Measurements from ENCODE around the gene NAV2. TPM values are rescaled to one million over a fixed set of nuclear protein-coding genes. Genes with fewer than 3 reads are reported as not detected.
A peak's percentile ranks its signal among the peaks of the same experiment; 100 is the strongest.

The NAV2 gene
- total and polyA plus RNA-seq, 2 experiments from 2014 or later = 26.0 to 45.0 TPM

DNA sequence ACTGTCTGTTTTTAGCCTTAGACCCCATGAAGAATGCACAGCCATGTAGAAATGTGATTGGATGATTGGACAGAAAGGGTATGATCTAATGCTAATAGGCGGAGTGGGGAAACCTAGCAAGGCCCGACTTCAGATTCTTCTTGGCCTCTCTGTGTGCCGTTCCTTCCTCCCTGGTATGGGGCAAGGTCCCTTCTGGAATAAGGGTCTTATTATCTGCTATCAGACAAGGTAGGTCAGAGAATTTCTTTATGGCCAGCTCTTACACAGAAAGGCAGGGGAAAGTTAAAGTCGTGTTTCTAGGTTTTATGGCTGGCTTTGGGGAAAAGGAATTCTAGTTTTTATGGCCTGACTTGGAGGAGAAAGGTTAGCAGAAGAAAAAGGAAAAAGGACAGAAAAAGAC, 417.0 kb downstream of the NAV2 start:
- Histone ChIP-seq H3K27me3 (ENCODE audit: insufficient read depth) (peaks cover 48% of the 10 kb centered on the region), H3K36me3 (ENCODE audit: insufficient read depth) (no peaks in the 10 kb centered on the region), H3K4me3 (no peak overlapping the region), H3K27ac (ENCODE audit: low read depth) (no peak overlapping the region), H3K79me2 (replicated peaks; ENCODE audit: insufficient read depth) (no peaks in the 10 kb centered on the region), H3F3A (replicated peaks; ENCODE audit: low read depth) (no peaks in the 10 kb centered on the region), H4K20me1 (replicated peaks; ENCODE audit: insufficient read depth) (no peaks in the 10 kb centered on the region), H3K9me2 (ENCODE audit: insufficient read depth) (no peaks in the 10 kb centered on the region), H2AFZ (no peak overlapping the region), H3K4me2 (no peak overlapping the region), H3K4me1 (ENCODE audit: insufficient read depth) (peaks cover 3% of the 10 kb centered on the region; the same call in 1 of the 2 replicates)
- no peaks in the 10 kb centered on the region; the same call in 1 of the 3 replicates for H3K9me3 Mint-ChIP-seq
- no peaks in the 10 kb centered on the region; the same call in 2 of the 3 replicates for H3K36me3 Mint-ChIP-seq (ENCODE audit: low read depth)
- DNase-seq (ENCODE audit: low spot score) (no peak), ATAC-seq (no peak)
- H3K4me1 Mint-ChIP-seq = peaks cover 7% of the 10 kb centered on the region; the same call in 2 of the 3 replicates
- TF ChIP-seq, protein P1, sequence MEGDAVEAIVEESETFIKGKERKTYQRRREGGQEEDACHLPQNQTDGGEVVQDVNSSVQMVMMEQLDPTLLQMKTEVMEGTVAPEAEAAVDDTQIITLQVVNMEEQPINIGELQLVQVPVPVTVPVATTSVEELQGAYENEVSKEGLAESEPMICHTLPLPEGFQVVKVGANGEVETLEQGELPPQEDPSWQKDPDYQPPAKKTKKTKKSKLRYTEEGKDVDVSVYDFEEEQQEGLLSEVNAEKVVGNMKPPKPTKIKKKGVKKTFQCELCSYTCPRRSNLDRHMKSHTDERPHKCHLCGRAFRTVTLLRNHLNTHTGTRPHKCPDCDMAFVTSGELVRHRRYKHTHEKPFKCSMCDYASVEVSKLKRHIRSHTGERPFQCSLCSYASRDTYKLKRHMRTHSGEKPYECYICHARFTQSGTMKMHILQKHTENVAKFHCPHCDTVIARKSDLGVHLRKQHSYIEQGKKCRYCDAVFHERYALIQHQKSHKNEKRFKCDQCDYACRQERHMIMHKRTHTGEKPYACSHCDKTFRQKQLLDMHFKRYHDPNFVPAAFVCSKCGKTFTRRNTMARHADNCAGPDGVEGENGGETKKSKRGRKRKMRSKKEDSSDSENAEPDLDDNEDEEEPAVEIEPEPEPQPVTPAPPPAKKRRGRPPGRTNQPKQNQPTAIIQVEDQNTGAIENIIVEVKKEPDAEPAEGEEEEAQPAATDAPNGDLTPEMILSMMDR (conservative IDR thresholded peaks at IDR 0.05; ENCODE audit: low read depth in 2 of 2) = no peak
- TF ChIP-seq EZH2 (IDR thresholded peaks at IDR 0.05; ENCODE audit: low read depth, unreplicated experiment) = no peak
- TF ChIP-seq STAT1 (IDR thresholded peaks at IDR 0.05; ENCODE audit: unreplicated experiment) = no peak
- peaks cover 25% of the 10 kb centered on the region for H3K27me3 Mint-ChIP-seq (ENCODE audit: insufficient read depth, low read depth, poor library complexity)
- no peak overlapping the region for H3K27ac Mint-ChIP-seq
- no peak overlapping the region for H3K4me3 Mint-ChIP-seq

DNA sequence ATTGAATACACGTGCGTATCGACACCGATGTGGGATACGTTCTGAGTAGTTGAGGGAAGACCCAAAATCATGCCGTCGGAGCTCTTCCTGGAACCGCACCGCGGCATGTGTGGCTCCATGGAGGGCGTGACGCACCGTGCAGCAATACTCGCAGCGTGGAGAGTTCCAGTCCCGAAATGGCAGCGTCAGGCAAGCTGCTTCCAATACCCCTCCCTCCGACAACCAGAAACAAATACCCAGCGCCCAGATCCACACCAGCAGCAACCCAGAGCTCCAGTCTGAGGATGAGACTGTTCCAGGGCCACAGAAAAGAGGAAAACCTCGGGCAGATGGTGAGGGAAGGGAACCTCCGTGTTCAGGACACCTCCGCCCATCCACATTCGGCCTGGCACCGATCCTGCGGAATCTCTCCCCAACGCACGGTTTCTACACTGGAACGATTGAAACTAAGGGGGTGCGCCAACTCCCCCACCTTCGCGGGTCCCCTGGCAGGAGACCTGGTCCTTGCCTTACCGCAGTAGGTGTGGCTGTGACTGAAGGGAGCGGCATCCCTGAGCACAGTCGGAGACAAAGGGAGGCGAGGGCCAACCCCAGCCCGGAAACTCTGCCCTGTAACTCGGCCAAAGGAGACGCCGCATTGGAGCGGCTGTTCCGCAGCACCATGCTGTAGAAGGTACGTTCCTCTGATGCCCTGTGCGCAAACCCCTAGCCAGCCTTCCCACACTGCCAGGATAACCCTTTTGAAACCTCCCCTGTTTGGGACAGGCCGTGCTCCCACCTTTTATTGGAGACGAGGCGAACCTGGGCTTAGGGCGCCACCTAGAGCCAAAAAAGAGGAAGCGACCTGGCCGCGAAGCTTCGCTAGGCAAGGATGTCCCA, 419.4 kb downstream of the NAV2 start:
- H3K79me2 ChIP-seq (replicated peaks; ENCODE audit: insufficient read depth) = no peaks in the 10 kb centered on the region
- no peaks in the 10 kb centered on the region for H3K9me2 ChIP-seq (ENCODE audit: insufficient read depth)
- no peaks in the 10 kb centered on the region; the same call in 2 of the 3 replicates for H3K9me3 Mint-ChIP-seq
- H3K4me1 Mint-ChIP-seq = peaks cover 7% of the 10 kb centered on the region; the same call in 2 of the 3 replicates
- ATAC-seq (peak; percentile 79), DNase-seq (ENCODE audit: low spot score) (peak; percentile 88)
- H3K4me3 Mint-ChIP-seq = peak overlapping the region; percentile 71
- no peak for TF ChIP-seq ZNF331 (CRISPR knock-in tag; IDR thresholded peaks at IDR 0.05; ENCODE audit: low read depth)
- TF ChIP-seq, protein P1 (conservative IDR thresholded peaks at IDR 0.05; ENCODE audit: low read depth in 2 of 2) = peak; percentile 87 to 97
- peak overlapping the region; percentile 99 for H2AFZ ChIP-seq
- peaks cover 48% of the 10 kb centered on the region for H3K27me3 ChIP-seq (ENCODE audit: insufficient read depth)
- H3K27ac ChIP-seq (ENCODE audit: low read depth) = no peak overlapping the region
- no peaks in the 10 kb centered on the region for H3F3A ChIP-seq (replicated peaks; ENCODE audit: low read depth)
- H3K4me3 ChIP-seq = peak overlapping the region; percentile 80
- no peaks in the 10 kb centered on the region for H4K20me1 ChIP-seq (replicated peaks; ENCODE audit: insufficient read depth)
- H3K36me3 ChIP-seq (ENCODE audit: insufficient read depth) = no peaks in the 10 kb centered on the region
- H3K4me1 ChIP-seq (ENCODE audit: insufficient read depth) = peaks cover 3% of the 10 kb centered on the region; the same call in 1 of the 2 replicates
- H3K4me2 ChIP-seq = peak overlapping the region; percentile 98
- H3K27me3 Mint-ChIP-seq (ENCODE audit: insufficient read depth, low read depth, poor library complexity) = peaks cover 20% of the 10 kb centered on the region
- H3K27ac Mint-ChIP-seq = no peak overlapping the region
- no peaks in the 10 kb centered on the region for H3K36me3 Mint-ChIP-seq (ENCODE audit: low read depth)

All from GM23338 (cell line).